ENCODE data around the gene MACROD1. TPM values are rescaled to one million over a fixed set of nuclear protein-coding genes. Genes with fewer than 3 reads are reported as not detected.

The MACROD1 gene
- total RNA-seq, 1 experiment from 2014 or later, result 36.9 TPM

DNA sequence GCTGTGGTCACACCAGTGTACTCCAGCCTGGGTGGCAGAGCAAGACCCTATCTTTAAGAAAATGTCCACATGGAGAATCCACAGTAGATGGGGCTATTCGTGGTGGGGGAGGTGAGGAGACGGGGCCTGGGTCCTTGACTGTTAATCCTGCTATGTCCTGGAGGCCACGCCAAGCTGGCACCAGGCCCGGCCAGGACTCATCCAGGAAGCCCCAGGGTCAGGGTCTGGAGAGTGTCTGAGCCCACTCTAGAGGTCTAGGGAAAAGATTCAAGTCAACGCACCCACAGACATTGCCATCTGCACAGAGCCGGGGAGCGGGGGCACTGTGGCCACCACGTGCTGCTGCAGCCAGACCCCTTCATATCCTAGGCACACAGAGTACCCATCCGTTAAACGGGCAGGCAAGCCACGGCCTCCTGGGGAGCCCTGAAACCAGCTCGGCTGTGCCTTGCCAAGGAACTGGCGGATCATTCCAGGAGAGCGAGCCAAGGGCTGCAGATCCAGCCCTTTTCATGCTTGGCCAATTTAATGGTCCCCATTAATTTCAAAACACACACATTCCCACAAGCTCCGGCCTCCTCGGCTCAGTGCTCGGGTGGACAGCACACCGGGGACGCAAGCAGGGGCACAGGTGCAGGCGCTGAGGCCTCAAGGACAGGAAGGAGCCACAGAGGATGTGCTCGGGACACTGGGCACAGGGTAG, 24.7 kb downstream of the MACROD1 start (continued):
- TF ChIP-seq, protein P1, sequence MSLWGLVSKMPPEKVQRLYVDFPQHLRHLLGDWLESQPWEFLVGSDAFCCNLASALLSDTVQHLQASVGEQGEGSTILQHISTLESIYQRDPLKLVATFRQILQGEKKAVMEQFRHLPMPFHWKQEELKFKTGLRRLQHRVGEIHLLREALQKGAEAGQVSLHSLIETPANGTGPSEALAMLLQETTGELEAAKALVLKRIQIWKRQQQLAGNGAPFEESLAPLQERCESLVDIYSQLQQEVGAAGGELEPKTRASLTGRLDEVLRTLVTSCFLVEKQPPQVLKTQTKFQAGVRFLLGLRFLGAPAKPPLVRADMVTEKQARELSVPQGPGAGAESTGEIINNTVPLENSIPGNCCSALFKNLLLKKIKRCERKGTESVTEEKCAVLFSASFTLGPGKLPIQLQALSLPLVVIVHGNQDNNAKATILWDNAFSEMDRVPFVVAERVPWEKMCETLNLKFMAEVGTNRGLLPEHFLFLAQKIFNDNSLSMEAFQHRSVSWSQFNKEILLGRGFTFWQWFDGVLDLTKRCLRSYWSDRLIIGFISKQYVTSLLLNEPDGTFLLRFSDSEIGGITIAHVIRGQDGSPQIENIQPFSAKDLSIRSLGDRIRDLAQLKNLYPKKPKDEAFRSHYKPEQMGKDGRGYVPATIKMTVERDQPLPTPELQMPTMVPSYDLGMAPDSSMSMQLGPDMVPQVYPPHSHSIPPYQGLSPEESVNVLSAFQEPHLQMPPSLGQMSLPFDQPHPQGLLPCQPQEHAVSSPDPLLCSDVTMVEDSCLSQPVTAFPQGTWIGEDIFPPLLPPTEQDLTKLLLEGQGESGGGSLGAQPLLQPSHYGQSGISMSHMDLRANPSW (CRISPR knock-in tag; conservative IDR thresholded peaks at IDR 0.05; ENCODE audit: low read depth), result no peak
- TF ChIP-seq MYBL2 (CRISPR knock-in tag; IDR thresholded peaks at IDR 0.05) (no peak), TEAD1 (CRISPR knock-in tag; IDR thresholded peaks at IDR 0.05) (no peak), ELF4 (CRISPR knock-in tag; IDR thresholded peaks at IDR 0.05; ENCODE audit: low read depth) (no peak), IRF2 (CRISPR knock-in tag; IDR thresholded peaks at IDR 0.05; ENCODE audit: borderline replicate concordance, low read depth) (no peak)
- TF ChIP-seq, protein P2, sequence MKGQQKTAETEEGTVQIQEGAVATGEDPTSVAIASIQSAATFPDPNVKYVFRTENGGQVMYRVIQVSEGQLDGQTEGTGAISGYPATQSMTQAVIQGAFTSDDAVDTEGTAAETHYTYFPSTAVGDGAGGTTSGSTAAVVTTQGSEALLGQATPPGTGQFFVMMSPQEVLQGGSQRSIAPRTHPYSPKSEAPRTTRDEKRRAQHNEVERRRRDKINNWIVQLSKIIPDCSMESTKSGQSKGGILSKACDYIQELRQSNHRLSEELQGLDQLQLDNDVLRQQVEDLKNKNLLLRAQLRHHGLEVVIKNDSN (CRISPR knock-in tag; IDR thresholded peaks at IDR 0.05), result no peak
- TF ChIP-seq, protein P3, sequence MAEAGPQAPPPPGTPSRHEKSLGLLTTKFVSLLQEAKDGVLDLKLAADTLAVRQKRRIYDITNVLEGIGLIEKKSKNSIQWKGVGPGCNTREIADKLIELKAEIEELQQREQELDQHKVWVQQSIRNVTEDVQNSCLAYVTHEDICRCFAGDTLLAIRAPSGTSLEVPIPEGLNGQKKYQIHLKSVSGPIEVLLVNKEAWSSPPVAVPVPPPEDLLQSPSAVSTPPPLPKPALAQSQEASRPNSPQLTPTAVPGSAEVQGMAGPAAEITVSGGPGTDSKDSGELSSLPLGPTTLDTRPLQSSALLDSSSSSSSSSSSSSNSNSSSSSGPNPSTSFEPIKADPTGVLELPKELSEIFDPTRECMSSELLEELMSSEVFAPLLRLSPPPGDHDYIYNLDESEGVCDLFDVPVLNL (CRISPR knock-in tag; IDR thresholded peaks at IDR 0.05; ENCODE audit: borderline replicate concordance, low read depth), result no peak

DNA sequence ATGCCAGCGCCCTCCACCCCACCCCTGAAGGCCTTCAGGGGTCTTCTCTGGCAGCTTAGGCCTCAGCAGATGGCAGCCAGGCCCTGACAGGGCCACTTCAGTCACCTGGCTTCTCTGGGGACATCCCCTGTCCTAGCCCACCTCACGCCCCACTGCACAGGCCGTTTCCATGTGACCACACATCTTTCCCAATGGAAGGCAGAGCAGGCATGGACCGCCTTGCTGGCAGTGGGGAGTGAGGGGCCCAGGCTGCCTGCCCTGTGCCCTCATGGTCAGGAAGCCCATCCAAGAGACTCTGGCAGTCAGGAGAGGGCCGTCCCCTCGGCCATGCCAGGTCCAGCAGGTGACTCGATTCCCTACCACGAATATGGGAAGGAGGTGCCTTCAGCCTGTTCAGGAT, 25.8 kb downstream of the MACROD1 start:
- no peaks in the 10 kb centered on the region for H3K36me3 Mint-ChIP-seq
- DNase-seq (ENCODE audit: low spot score) (no peak), ATAC-seq (no peak)
- no peaks in the 10 kb centered on the region for H3K9me3 Mint-ChIP-seq
- ChIA-PET POLR2A (no interaction called here), CTCF (interaction anchor here (1.4 kb wide), 1 partner anchor 9 kb away, joined by 4 read pairs; no protein-coding TSS in a partner anchor)
- no peak for TF ChIP-seq FOXP1 (CRISPR knock-in tag; IDR thresholded peaks at IDR 0.05; ENCODE audit: borderline replicate concordance)
- TF ChIP-seq, protein P4, sequence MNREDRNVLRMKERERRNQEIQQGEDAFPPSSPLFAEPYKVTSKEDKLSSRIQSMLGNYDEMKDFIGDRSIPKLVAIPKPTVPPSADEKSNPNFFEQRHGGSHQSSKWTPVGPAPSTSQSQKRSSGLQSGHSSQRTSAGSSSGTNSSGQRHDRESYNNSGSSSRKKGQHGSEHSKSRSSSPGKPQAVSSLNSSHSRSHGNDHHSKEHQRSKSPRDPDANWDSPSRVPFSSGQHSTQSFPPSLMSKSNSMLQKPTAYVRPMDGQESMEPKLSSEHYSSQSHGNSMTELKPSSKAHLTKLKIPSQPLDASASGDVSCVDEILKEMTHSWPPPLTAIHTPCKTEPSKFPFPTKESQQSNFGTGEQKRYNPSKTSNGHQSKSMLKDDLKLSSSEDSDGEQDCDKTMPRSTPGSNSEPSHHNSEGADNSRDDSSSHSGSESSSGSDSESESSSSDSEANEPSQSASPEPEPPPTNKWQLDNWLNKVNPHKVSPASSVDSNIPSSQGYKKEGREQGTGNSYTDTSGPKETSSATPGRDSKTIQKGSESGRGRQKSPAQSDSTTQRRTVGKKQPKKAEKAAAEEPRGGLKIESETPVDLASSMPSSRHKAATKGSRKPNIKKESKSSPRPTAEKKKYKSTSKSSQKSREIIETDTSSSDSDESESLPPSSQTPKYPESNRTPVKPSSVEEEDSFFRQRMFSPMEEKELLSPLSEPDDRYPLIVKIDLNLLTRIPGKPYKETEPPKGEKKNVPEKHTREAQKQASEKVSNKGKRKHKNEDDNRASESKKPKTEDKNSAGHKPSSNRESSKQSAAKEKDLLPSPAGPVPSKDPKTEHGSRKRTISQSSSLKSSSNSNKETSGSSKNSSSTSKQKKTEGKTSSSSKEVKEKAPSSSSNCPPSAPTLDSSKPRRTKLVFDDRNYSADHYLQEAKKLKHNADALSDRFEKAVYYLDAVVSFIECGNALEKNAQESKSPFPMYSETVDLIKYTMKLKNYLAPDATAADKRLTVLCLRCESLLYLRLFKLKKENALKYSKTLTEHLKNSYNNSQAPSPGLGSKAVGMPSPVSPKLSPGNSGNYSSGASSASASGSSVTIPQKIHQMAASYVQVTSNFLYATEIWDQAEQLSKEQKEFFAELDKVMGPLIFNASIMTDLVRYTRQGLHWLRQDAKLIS (CRISPR knock-in tag; IDR thresholded peaks at IDR 0.05; ENCODE audit: borderline replicate concordance), result no peak
- no peak for TF ChIP-seq ELF4 (CRISPR knock-in tag; IDR thresholded peaks at IDR 0.05; ENCODE audit: low read depth)
- TF ChIP-seq, protein P5, sequence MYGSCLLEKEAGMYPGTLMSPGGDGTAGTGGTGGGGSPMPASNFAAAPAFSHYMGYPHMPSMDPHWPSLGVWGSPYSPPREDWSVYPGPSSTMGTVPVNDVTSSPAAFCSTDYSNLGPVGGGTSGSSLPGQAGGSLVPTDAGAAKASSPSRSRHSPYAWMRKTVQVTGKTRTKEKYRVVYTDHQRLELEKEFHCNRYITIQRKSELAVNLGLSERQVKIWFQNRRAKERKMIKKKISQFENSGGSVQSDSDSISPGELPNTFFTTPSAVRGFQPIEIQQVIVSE (CRISPR knock-in tag; IDR thresholded peaks at IDR 0.05; ENCODE audit: borderline replicate concordance), result no peak
- TF ChIP-seq ZNF138 (CRISPR knock-in tag; conservative IDR thresholded peaks at IDR 0.05), result no peak
- TF ChIP-seq, protein P6, sequence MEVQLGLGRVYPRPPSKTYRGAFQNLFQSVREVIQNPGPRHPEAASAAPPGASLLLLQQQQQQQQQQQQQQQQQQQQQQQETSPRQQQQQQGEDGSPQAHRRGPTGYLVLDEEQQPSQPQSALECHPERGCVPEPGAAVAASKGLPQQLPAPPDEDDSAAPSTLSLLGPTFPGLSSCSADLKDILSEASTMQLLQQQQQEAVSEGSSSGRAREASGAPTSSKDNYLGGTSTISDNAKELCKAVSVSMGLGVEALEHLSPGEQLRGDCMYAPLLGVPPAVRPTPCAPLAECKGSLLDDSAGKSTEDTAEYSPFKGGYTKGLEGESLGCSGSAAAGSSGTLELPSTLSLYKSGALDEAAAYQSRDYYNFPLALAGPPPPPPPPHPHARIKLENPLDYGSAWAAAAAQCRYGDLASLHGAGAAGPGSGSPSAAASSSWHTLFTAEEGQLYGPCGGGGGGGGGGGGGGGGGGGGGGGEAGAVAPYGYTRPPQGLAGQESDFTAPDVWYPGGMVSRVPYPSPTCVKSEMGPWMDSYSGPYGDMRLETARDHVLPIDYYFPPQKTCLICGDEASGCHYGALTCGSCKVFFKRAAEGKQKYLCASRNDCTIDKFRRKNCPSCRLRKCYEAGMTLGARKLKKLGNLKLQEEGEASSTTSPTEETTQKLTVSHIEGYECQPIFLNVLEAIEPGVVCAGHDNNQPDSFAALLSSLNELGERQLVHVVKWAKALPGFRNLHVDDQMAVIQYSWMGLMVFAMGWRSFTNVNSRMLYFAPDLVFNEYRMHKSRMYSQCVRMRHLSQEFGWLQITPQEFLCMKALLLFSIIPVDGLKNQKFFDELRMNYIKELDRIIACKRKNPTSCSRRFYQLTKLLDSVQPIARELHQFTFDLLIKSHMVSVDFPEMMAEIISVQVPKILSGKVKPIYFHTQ (CRISPR knock-in tag; IDR thresholded peaks at IDR 0.05), result no peak
- no peak for TF ChIP-seq TCF7 (CRISPR knock-in tag; IDR thresholded peaks at IDR 0.05; ENCODE audit: low read depth)
- TF ChIP-seq, protein P7, sequence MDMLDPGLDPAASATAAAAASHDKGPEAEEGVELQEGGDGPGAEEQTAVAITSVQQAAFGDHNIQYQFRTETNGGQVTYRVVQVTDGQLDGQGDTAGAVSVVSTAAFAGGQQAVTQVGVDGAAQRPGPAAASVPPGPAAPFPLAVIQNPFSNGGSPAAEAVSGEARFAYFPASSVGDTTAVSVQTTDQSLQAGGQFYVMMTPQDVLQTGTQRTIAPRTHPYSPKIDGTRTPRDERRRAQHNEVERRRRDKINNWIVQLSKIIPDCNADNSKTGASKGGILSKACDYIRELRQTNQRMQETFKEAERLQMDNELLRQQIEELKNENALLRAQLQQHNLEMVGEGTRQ (CRISPR knock-in tag; IDR thresholded peaks at IDR 0.05), result no peak
- no peak for TF ChIP-seq JAZF1 (CRISPR knock-in tag; IDR thresholded peaks at IDR 0.05)
- no peak for TF ChIP-seq CREB1 (CRISPR knock-in tag; IDR thresholded peaks at IDR 0.05)
- TF ChIP-seq CBFB (CRISPR knock-in tag; IDR thresholded peaks at IDR 0.05; ENCODE audit: low read depth), result no peak
- H3K27ac Mint-ChIP-seq, result no peak overlapping the region
- H3K27me3 Mint-ChIP-seq (ENCODE audit: low read depth), result peaks cover 43% of the 10 kb centered on the region
- no peaks in the 10 kb centered on the region for H3K4me1 Mint-ChIP-seq
- H3K4me3 Mint-ChIP-seq, result no peak overlapping the region

Measured in WTC11 (cell line).